ENCODE results near the gene TCHP.

DNA sequence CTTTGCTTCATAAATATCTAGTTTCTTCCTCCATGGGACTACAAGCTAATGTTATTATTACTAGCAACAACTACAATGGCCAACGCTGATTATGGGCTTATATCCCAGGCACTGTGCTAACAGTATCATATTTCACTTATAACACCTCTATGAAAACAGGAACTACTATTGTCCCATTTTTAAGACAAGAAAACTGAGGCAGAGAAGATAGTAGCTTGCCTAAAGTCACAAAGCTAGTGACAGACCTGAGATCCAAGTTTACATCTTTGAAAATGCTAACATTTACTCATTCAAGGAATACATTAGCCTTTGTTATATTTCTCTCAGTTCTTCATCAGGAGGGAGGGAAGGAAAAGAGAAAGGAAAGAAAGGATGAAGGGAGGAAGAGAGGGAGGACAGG, 63.3 kb downstream of the TCHP start:
- TF ChIP-seq GATA2 (IDR thresholded peaks at IDR 0.05; ENCODE audit: low read depth, low read length) (no peak), GATA3 (IDR thresholded peaks at IDR 0.05; ENCODE audit: low read depth, low read length) (no peak)

Data from SH-SY5Y (cell line).